T-cell (primary cell): ENCODE results near the gene LRP2. TPM values are rescaled to one million over a fixed set of nuclear protein-coding genes. Genes with fewer than 3 reads are reported as not detected.

ENCODE experiments used
- ATAC-seq, 4 experiments: fragments of 200-7000 bp in 3 of 4; fragments of 150-1000 bp in 1 of 4; cut with Tn5 transposase; replicated peaks in 1 of 4; 1 replicate in 3 of 4; 2 replicates in 1 of 4; pipeline ENCODE4 v1.10.0; 2021; ENCODE audit warnings: moderate library complexity in 3 of 4, mild to moderate bottlenecking in 2 of 4, moderate number of reproducible peaks in 1 of 4
- CTCF ChIA-PET, 2 donors: fragments of 300-600 bp; sonication (Branson Sonifier 250); formaldehyde crosslinking; loops; one replicate each; lab custom pipeline; 2022; ENCODE audit warnings: antibody characterized with exemption in 2 of 2; lab: Charles Lee
- POLR2A ChIA-PET, 2 donors: fragments of 300-600 bp; sonication (Branson Sonifier 250); formaldehyde crosslinking; loops; one replicate each; lab custom pipeline; 2022; ENCODE audit warnings: antibody characterized with exemption in 2 of 2; lab: Charles Lee
- DNase-seq, 35 experiments: peaks; one replicate each; pipeline versions ENCODE4 v3.0.0 to v3.0.0-alpha.2; 2013 to 2023
- H3K27ac ChIP-seq: one replicate; pipeline ENCODE4 v1.5.1; 2013; ENCODE audit warnings: low read length
- H3K27me3 ChIP-seq, 2 experiments: replicated peaks in 1 of 2; 1 replicate in 1 of 2; 2 replicates in 1 of 2; pipeline versions ENCODE4 v1.6.1 to v1.7.0; 2013; ENCODE audit warnings: low read length in 1 of 2, mixed read lengths in 1 of 2; ENCODE audit not compliant: control insufficient read depth in 2 of 2, insufficient read depth in 2 of 2; ENCODE audit errors: extremely low read depth in 1 of 2
- H3K36me3 ChIP-seq, 2 donors: 1 replicate in 1 of 2; 2 replicates in 1 of 2; pipeline versions ENCODE4 v1.6.1 to v1.7.0; 2013; ENCODE audit warnings: low read length in 1 of 2; ENCODE audit not compliant: control insufficient read depth in 2 of 2, insufficient read depth in 1 of 2; ENCODE audit errors: extremely low read depth in 1 of 2
- H3K4me1 ChIP-seq, 2 experiments: 1 replicate in 1 of 2; 2 replicates in 1 of 2; pipeline versions ENCODE4 v1.6.1 to v1.7.0; 2013; ENCODE audit warnings: low read length in 2 of 2, mixed read lengths in 1 of 2; ENCODE audit not compliant: insufficient read depth in 2 of 2, control insufficient read depth in 1 of 2; ENCODE audit errors: extremely low read depth in 1 of 2
- H3K4me3 ChIP-seq, 2 donors: 1 replicate in 1 of 2; 2 replicates in 1 of 2; pipeline versions ENCODE4 v1.5.1 to v1.7.0; 2013; ENCODE audit warnings: mild to moderate bottlenecking in 2 of 2, low read length in 1 of 2, moderate library complexity in 1 of 2; ENCODE audit not compliant: control insufficient read depth in 1 of 2; ENCODE audit errors: extremely low read depth in 1 of 2
- H3K9me3 ChIP-seq: 2 replicates; pipeline ENCODE4 v1.7.0; 2013
- H3K27ac Mint-ChIP-seq, 2 donors: one replicate each; pipeline ENCODE4 v1.8.0; 2020 to 2021; ENCODE audit warnings: mild to moderate bottlenecking in 2 of 2, mixed read lengths in 2 of 2
- H3K27me3 Mint-ChIP-seq, 2 donors: one replicate each; pipeline ENCODE4 v1.8.0; 2021 to 2022; ENCODE audit warnings: mixed read lengths in 2 of 2
- H3K36me3 Mint-ChIP-seq: one replicate; pipeline ENCODE4 v1.8.0; 2021; ENCODE audit warnings: mixed read lengths
- H3K4me1 Mint-ChIP-seq, 3 donors: one replicate each; pipeline ENCODE4 v1.8.0; 2020 to 2022; ENCODE audit warnings: mixed read lengths in 3 of 3, mild to moderate bottlenecking in 1 of 3
- H3K4me3 Mint-ChIP-seq, 3 donors: one replicate each; pipeline ENCODE4 v1.8.0; 2020 to 2022; ENCODE audit warnings: mild to moderate bottlenecking in 3 of 3, mixed read lengths in 3 of 3, moderate library complexity in 3 of 3
- H3K9me3 Mint-ChIP-seq, 3 donors: one replicate each; pipeline ENCODE4 v1.8.0; 2020 to 2022; ENCODE audit warnings: mixed read lengths in 3 of 3
- WGBS: methylation state at CpG from one replicate; pipeline ENCODE4 v1.1.5; 2013; ENCODE audit warnings: missing lambda C conversion rate; ENCODE audit not compliant: insufficient coverage; 5-methylcytosine and 5-hydroxymethylcytosine counted together
- total RNA-seq, 35 experiments: library from RNA in 6 of 35; stranded (reverse) in 6 of 35; fragments of 120-200 nt in 1 of 35; gene quantifications; one replicate each; pipeline versions ENCODE4 v1.2.1 to v1.2.4 and lab custom pipeline; 2013 to 2026

Gene LRP2
- total RNA-seq, 5 donors from 2014 or later (not counting 1 experiment from before 2014, with no cell fraction given) = 0.03 TPM; not detected in 4

DNA sequence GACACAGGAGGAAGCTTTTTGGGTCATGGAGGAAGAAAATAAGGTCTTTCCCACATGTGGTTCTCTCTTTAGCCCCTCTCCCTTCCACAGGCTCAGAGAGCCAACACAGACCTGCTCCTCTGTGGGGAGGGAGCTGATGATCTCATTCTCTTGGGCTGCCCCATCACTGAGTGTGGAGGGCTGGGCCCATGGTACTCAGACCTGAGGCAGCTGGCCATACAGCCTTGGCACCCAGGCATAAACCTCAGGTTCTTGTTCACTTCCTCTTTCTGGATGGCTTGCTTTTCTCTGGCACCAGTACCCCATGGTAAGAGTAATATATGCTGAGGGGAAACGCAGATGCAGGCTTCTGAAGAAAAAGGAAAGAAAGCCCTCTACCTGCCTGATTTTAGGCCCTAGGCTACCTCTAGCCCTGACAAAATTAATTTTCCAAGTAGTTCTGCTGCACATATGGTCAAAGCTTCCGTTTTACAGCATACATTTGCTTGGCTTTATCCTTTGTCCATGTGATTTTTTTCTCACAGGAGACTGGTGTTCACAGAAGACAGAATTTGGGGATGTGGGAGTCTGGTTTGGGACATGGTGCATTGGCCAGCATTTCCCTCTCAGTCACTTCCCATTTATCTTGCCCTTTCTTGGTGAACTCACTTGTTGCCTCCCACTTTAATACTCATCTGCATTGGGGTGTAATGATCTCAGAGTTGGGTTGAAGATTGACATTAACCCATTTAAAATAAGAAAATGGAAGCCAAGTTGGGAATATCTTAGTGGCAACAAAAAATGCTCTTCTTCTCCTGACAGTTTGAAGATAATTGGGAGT, 281.9 kb downstream of the LRP2 start:
- no peaks in the 10 kb centered on the region for H3K9me3 Mint-ChIP-seq
- ChIA-PET CTCF (no interaction called here), POLR2A (no interaction called here)
- no peaks in the 10 kb centered on the region for H3K27me3 Mint-ChIP-seq
- no peaks in the 10 kb centered on the region for H3K36me3 Mint-ChIP-seq
- DNase-seq (peak in 1 of 35 experiments; percentile 18), ATAC-seq (no peak)
- no peak overlapping the region for H3K27ac Mint-ChIP-seq
- Histone ChIP-seq H3K4me1 (no peaks in the 10 kb centered on the region), H3K4me3 (no peak overlapping the region), H3K27me3 (no peaks in the 10 kb centered on the region), H3K36me3 (no peaks in the 10 kb centered on the region), H3K9me3 (no peaks in the 10 kb centered on the region), H3K27ac (no peak overlapping the region)
- no peak overlapping the region for H3K4me3 Mint-ChIP-seq
- WGBS = no CpG with 5 or more reads among the region's 2 CpGs
- H3K4me1 Mint-ChIP-seq = no peaks in the 10 kb centered on the region

DNA sequence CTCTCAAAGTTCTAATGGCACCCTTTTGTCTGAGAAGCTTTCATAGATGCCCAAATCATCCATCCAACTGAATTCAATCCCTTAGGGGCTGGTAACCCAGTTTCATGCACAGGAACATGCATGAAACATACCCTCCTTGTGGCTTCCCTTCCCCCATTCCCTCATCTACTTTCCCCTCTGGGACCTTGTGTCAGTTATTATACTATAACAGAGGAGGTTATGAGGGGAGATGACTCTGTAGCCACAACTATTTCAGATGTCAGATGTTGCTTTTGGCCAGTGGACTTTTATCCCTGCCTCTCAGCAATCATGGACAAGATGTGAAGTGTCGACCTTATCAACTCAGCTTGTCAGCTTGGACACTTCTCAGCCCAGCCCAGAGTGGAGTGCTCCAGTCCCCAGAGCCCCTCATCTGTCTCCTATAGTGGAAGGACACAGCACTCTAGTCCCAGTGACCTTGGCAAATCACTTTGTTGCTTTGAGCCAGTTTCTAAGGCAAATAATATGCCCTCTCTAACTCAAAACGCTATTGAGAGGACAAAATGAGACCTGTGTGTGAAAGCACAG, 284.6 kb downstream of the LRP2 start:
- Histone ChIP-seq H3K27ac (no peak overlapping the region), H3K4me1 (no peaks in the 10 kb centered on the region), H3K36me3 (no peaks in the 10 kb centered on the region), H3K9me3 (no peaks in the 10 kb centered on the region), H3K4me3 (no peak overlapping the region), H3K27me3 (no peaks in the 10 kb centered on the region)
- WGBS = 64% methylated on average over 1 of the region's 2 CpGs
- no peak for DNase-seq
- Mint-ChIP-seq H3K9me3 (no peaks in the 10 kb centered on the region), H3K4me3 (no peak overlapping the region), H3K4me1 (peaks cover 0 to 6% (median under 1%) of the 10 kb centered on the region in 3 donors), H3K36me3 (no peaks in the 10 kb centered on the region), H3K27ac (no peak overlapping the region), H3K27me3 (no peaks in the 10 kb centered on the region)
- ChIA-PET CTCF (no interaction called here), POLR2A (interaction anchor here in 1 of 2 donors (0.6 kb wide), 1 partner anchor 676 kb away, joined by 3 read pairs; no protein-coding TSS in a partner anchor)
- no peak for ATAC-seq

Other genes starting within 250 kb of the LRP2 start
- 1 to 10 TPM; 1.8 to 3.0 (median 2.0) TPM for gene BBS5, start 117.0 kb upstream of the LRP2 start, total RNA-seq
- under 1 TPM in 3 of 5 donors, not detected in 2; 0.23 to 0.43 (median 0.35) TPM for gene KLHL41, start 147.2 kb upstream of the LRP2 start, total RNA-seq
- gene FASTKD1, start 211.3 kb upstream of the LRP2 start, total RNA-seq = 10 to 100 TPM; 17.6 to 26.8 (median 25.2) TPM
- gene PPIG, start 221.8 kb upstream of the LRP2 start, total RNA-seq = 10 to 100 TPM; 63.6 to 78.2 (median 71.3) TPM